SH-SY5Y (cell line): ENCODE data around the gene GPR75.

Experiments used
- GATA2 ChIP-seq: IDR thresholded peaks from 2 replicates; pipeline ENCODE4 v1.6.1; 2011; ENCODE audit warnings: mild to moderate bottlenecking, low read depth, low read length
- GATA3 ChIP-seq: IDR thresholded peaks from 2 replicates; pipeline ENCODE4 v1.6.1; 2011; ENCODE audit warnings: low read depth, mild to moderate bottlenecking, low read length, moderate library complexity

DNA sequence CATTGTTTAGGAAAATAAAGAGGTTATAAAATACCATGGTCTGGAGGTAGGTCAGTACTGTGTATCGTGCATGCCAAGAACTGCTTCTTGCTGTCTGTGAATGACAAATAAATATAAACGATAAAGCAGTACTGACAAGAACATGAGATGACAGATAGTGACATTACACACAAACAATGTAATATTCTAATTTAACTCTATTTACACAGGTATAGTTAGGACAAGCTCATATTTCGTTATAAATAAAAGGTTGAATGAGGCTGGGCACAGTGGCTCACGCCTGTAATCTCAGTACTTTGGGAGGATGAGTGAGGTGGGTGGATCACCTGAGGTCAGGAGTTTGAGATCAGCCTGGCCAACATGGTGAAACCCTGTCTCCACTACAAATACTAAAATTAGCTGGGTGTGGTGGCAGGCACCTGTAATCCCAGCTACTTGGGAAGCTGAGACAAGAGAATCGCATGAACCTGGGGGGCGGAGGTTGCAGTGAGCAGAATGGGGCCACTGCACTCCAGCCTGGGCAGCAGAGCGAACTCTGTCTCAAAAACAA is 14.7 kb upstream of the GPR75 start:
- TF ChIP-seq GATA2 (no peak), GATA3 (no peak)
